Colon (tissue), 2 donors: ENCODE measurements around the gene HSPA1A.
"Not testable (repeated sequence)": the region's sequence is repeated elsewhere in the genome, so short reads cannot be mapped to it uniquely, and the experiment has no call there.

Source experiments
- FAIRE-seq: peaks from 2 replicates; lab custom pipeline; 2012; peaks lifted over from hg19 to GRCh38; lab: Jason Lieb, UNC
- donor health status: control.
- donor health status: control.

The HSPA1A gene

DNA sequence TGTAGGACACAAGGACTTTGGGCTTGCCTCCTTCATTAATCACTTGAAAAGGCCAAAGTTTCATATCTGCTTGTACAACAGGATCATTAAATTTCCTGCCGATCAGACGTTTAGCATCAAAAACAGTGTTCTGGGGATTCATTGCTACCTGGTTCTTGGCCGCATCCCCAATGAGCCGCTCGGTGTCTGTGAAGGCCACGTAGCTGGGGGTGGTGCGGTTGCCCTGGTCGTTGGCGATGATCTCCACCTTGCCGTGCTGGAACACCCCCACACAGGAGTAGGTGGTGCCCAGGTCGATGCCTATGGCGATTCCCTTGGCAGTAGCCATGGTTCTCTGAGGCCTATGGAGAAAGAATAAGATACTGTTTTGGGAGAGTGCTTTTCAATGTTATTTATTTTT is 3.7 kb upstream of the HSPA1A start:
- FAIRE-seq = no peak

DNA sequence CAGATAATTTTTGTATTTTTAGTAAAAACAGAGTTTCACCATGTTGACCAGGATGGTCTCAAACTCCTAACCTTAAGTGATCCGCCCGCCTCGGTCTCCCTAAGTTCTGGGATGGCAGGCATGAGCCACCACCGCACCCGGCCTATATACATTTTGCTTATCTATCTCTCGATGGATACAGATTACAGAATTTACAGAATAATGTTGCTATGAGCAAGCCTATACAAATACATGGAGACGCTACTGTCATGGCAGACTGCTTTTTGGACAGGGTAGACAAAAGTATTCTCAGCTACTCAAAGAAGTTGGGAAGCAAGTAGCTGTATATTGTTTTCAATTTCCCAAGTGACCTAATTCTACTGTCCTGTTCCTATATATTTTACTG is 1.9 kb upstream of the HSPA1A start:
- FAIRE-seq = no peak

DNA sequence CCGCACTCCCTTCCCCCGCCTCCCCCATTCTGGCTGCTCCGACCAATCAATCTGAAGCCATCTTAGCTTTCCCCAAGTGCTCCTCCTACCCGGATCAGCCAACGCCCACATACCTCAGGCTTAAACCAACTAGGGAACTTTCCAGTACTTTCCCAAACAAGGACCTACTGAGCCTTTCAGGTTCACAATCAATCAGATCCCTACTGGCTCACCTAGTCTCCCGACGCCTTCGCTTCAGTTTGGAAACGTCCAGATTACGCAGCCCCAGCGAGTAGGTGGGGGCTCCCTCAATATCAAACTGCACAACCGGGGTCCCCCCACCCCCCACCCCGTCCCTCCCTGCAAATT is 692 bp upstream of the HSPA1A start:
- FAIRE-seq = no peak

DNA sequence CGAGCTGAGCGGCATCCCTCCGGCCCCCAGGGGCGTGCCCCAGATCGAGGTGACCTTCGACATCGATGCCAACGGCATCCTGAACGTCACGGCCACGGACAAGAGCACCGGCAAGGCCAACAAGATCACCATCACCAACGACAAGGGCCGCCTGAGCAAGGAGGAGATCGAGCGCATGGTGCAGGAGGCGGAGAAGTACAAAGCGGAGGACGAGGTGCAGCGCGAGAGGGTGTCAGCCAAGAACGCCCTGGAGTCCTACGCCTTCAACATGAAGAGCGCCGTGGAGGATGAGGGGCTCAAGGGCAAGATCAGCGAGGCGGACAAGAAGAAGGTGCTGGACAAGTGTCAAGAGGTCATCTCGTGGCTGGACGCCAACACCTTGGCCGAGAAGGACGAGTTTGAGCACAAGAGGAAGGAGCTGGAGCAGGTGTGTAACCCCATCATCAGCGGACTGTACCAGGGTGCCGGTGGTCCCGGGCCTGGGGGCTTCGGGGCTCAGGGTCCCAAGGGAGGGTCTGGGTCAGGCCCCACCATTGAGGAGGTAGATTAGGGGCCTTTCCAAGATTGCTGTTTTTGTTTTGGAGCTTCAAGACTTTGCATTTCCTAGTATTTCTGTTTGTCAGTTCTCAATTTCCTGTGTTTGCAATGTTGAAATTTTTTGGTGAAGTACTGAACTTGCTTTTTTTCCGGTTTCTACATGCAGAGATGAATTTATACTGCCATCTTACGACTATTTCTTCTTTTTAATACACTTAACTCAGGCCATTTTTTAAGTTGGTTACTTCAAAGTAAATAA is 2.0 kb downstream of the HSPA1A start:
- not testable (repeated sequence) for FAIRE-seq

DNA sequence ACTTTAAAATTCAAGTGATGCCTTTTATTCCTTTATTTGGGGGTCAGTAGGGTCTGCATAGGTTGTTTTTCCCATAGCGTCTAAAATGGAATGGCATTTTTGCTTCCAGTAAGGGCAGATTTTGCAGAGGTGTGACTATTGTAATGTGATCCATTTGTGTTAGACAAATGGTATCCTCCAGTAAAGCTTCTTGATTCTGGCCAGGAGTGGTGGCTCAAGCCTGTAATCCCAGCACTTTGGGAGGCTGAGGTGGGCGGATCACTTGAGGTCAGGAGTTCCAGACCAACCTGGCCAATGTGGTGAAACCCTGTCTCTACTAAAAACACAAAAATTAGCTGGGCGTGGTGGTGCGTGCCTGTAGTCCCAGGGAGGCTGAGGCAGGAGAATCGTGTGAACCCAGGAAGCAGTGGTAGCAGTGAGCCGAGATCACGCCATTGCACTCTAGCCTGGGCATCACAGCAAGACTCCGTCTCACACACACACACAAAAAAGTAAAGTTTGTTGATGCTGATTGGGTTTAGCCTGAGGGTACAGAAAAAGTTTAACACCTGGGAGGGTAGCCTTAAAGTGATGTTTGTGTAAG is 2.7 kb downstream of the HSPA1A start:
- not testable (repeated sequence) for FAIRE-seq

DNA sequence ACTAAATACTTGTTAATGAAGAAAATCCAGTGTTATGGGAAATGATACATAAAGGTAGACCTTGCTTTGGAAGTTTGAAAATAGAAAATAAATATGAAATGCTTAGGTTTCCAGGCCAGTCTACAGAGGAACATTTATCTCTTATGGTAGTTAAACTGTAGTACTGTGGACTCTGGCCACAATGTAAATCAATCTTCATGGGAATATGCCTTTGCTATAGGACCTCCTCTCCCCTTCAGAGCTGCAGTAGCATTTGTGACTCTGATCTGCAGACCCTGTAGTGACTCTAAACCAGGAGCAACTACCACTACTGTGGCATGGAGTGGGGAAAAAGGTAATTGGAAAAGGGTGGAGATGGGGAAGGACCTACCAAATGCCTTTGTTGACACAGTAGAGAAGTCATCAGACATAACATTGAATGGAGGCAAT is 4.5 kb downstream of the HSPA1A start:
- FAIRE-seq = no peak

DNA sequence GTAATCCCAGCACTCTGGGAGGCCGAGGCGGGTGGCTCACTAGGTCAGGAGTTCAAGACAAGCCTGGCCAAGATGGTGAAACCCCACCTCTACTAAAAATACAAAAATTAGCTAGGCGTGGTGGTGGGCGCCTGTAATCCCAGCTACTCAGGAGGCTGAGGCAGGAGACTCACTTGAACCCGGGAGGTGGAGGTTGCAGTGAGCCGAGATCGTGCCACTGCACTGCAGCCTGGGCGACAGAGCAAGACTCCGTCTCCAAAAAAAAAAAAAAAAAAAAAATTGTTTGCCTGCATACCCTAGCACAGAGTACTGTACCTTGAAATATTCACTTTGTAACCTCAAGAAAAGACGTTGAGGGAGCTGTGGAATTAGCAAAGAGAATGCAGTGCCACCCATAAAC is 5.1 kb downstream of the HSPA1A start:
- not testable (repeated sequence) for FAIRE-seq

DNA sequence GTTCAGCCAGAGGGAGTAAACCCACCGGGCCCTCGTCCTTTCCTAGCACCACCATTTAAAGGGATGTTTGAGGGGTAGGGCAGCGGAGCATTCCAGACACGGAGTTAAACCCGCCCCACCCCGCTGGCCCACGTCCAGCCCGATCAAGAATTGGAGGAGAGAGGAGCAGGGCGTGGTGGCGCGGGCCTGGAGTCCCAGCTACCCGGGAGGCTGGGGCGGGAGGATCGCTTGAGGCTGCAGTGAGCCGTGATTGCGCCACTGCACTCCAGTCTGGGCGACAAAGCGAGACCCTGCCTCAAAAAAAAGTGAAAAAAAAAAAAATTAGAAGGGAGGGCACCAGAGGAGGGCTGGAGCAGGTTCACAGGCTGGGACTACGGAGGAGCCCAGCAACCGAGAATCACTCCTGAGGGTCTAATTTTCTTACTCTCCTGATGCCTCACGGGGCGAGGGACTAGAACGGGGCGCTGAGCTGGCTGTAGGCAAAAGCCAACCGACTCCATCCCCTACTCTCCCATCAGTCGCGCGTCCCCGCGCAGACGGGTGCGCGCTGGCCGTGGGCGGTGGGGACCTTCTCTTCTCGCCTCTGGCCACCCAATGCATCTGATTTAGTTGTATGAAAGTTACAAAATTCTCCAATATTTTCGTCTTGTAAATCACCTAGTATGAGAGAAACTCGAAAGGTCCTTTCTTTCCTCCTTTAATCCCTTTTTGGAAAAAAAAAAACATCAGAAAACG is 6.1 kb downstream of the HSPA1A start:
- FAIRE-seq = no peak

DNA sequence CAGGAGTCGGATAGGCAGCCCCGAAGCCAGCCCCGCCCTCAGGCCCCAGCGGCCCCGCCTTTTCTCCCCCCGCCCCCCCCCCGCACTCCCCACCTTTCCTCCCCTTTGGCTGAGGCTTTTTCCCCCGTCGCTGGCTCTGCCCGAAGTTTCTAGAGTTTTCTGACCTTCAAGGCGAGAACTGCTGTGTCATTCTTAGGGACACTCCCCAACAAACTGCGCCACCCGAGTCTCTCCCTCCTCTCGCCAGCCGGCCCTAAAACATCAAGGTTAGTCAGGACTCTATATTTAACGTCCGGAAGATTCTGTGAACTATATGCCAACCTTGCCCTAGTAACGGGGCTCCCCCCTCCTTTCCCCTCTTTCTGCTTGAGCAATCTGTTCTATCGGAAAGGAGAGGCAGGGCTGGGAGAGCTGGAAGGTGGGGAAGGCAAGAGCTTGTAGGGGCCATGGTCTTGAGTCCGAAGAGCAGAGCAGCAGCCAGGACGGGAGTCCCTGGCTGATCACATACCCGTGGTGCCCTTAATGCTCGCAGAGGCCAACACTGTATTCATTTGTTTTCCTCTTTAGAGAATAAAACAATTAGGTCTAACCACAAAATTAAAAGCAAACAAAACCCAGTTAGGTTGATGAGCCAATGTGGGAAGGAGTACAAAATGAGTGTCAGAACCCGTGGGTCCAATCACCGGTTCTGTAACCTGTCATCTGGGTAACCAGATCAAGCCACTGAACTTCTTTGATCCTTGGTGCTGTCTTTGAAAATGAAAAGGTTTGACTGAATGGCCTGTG is 6.9 kb downstream of the HSPA1A start:
- no peak for FAIRE-seq

DNA sequence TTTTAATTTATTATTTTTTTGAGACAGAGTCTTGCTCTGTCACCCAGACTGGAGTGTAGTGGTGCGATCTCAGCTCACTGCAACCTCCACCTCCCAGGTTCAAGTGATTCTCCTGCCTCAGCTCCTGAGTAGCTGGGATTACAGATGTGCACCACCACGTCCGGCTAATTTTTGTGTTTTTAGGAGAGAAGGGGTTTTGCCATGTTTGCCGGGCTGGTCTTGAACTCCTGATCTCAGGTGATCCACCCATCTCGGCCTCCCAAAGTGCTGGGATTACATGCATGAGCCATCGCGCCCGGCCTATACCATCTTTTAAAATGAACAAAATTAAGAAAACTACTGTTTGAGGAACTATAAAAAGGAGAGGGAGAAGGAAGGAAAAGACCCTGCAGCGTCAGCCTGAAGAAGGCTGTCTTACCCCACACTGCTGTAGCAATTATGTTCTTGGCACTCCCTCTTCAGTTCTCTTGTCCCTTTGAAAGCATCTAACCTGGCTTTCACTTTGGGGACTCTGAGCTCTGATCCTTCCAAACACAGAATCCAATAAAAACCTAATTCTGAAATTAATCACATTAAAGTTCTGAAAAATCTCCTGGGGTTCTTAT is 8.4 kb downstream of the HSPA1A start:
- FAIRE-seq = not testable (repeated sequence)

DNA sequence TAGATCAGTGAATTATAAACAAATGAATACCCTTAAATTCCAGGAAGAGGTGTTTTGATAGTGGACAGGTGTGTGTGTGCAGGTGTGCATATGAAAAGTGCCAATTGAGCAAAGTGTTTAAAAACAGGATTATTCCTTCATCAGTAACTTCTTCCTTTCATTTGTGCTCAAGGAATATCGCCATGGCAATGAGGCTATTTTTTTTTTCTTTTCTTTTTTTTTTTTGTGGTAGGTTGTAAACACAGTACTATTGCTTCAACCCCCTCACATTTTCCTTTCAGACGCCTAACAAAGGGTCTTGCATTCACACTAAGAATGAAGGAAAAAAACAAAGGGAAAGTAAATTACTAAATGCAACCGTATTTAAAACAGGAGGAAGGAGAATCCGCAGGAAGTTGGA is 10.2 kb downstream of the HSPA1A start:
- no peak for FAIRE-seq

DNA sequence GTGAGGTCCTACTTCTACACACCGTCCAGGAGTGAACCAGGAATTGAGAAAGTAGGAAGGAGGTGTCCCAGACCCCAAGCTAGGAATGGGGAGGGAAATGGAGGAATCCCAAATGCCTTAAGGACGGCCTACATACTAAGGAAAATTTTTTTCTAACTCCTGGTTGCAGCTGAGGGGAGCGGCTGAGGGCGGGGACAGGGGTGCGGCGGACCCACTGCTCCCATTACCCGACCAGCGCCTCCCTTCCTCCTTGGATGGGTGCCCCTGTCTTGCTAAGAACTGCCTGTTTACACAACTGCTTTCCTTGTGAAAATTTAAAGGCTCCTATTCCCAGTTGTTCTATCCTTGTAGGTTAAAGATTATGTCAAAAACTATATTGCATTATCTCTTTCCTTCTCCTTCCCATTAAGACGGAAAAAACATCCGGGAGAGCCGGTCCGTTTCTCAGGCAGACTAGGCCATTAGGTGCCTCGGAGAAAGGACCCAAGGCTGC is 11.5 kb downstream of the HSPA1A start:
- FAIRE-seq = no peak

DNA sequence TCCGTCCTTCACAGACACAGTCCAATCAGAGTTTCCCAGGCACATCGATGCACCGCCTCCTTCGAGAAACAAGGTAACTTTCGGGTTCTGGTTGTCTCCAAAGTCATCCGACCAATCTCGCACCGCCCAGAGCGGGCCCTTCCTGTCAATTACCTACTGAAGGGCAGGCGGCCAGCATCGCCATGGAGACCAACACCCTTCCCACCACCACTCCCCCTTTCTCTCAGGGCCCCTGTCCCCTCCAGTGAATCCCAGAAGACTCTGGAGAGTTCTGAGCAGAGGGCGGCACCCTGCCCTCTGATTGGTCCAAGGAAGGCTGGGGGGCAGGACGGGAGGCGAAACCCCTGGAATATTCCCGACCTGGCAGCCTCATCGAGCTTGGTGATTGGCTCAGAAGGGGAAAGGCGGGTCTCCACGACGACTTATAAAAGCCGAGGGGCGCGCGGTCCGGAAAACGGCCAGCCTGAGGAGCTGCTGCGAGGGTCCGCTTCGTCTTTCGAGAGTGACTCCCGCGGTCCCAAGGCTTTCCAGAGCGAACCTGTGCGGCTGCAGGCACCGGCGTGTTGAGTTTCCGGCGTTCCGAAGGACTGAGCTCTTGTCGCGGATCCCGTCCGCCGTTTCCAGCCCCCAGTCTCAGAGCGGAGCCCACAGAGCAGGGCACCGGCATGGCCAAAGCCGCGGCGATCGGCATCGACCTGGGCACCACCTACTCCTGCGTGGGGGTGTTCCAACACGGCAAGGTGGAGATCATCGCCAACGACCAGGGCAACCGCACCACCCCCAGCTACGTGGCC is 12.1 kb downstream of the HSPA1A start, which contains the start of gene HSPA1B:
Gene HSPA1B, plus strand, starts transcription at position 453 of the 794 bp plus-strand sequence. Its CDS starts 213 bp downstream, at position 666.
- FAIRE-seq = no peak

DNA sequence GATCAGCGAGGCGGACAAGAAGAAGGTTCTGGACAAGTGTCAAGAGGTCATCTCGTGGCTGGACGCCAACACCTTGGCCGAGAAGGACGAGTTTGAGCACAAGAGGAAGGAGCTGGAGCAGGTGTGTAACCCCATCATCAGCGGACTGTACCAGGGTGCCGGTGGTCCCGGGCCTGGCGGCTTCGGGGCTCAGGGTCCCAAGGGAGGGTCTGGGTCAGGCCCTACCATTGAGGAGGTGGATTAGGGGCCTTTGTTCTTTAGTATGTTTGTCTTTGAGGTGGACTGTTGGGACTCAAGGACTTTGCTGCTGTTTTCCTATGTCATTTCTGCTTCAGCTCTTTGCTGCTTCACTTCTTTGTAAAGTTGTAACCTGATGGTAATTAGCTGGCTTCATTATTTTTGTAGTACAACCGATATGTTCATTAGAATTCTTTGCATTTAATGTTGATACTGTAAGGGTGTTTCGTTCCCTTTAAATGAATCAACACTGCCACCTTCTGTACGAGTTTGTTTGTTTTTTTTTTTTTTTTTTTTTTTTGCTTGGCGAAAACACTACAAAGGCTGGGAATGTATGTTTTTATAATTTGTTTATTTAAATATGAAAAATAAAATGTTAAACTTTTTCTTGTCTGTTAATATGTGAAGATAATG is 14.4 kb downstream of the HSPA1A start:
- FAIRE-seq = no peak

DNA sequence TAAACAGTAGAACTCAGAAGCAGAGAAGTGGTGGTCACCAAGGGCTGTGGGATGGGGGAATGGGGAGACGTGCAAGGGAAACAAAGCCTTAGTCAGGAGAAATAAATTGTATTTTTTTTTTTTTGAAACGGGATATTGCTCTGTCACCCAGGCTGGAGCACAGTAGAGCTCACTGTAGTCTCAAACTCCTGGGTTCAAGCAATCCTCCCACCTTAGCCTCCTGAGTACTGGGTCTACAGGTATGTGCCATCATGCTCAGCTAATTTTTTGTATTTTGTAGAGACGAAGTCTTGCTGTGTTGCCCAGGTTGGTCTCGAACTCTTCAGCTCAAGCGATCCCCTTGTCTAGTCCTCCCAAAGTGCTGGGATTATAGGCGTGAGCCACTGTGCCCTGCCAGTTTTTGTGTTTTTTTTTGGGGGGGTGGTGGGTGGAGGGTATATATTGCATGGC is 15.6 kb downstream of the HSPA1A start:
- no peak for FAIRE-seq

DNA sequence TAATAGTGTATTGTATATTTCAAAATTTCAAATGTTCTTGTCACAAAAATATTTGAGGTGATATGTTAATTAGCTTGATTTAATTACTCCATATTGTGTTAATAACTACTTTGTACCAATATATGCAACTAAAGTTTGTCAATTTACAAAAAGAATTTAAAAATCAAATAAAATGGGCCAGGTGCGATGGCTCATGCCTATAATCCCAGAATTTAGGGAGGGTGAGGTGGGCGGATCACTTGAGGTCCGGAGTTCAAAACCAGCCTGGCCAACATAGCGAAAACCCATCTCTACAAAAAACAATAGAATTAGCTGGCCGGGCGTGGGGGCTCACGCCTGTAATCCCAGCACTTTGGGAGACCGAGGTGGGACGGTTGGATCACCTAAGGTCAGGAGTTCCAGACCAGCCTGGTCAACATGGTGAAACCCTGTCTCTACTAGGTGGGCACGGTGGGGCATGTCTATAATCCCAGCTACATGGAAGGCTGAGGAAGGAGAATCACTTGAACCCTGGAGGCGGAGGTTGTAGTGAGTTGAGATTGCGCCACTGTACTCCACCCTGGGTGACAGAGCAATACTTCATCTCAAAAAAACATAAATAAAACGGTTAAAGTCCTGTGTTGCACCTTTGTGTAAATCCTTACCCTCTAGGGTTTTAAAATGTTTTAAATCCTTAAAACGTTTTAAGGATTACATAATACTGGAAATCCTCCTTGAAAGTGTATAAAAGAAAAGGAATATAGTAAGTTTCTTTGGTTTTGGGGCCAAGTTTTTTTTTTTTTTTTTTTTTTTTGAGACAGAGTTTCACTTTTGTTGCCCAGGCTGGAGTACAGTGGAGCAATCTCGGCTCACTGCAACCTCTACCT is 16.2 kb downstream of the HSPA1A start:
- no peak for FAIRE-seq

DNA sequence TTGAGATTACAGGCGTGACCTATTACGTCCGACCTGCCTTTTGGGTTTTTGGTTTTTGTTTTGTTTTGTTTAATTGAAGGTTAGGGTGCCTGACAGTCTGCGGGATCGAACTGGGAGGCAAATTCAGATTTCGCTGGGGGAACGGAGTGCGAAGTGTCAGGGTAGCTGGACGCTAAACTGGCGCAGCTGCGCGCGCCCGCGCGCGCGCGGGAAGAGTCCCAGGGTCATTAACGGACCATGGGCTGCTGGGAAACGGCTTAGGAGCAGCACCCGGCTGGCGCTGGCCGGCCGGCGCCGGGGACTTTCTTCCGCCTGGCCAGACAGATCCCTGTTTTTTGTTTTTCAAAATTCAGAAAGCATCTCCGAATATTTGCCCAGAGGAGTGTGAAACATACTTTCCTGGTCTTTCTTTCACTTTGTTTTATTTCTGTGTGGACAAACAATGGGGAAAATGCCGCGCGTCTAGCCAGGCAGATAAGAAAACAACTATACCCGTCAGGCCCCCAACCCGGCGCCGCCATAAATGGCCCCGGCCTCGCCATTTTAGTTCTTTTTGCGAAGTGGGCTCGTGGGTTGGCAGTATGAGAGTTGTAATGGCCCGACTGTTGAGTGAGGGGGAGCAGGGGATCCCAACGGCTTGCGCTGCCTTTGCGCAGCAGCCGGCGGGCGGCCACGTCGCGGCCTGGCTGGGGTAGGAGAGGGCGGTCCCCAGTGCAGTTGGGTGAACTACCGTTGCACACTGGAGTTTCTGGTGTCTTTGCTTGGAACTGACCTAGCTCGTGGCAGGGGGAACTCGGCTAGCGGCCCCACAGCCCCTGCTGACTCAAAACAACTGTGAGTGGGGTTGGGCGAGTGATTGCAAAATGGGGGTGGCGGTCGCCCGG is 19.3 kb downstream of the HSPA1A start:
- FAIRE-seq = no peak

DNA sequence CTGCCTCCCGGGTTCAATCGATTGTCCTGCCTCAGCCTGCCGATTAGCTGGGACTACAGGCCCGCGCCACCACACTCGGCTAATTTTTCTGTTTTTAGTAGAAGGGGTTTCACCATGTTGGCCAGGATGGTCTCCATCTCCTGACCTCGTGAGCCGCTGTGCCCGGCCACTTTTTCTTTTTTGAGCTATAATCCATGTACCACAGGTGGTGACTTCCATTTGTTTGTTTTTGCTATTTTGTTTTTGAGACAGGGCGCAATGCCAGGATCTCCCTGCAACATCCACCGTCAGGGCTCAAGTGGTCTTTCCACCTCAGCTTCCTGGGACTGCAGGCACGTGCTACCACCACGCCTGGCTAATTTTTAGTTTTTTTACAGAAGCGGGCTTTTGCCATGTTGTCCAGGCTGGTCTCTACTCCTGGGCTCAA is 20.7 kb downstream of the HSPA1A start:
- no peak for FAIRE-seq
